DMS153 treated with DMSO at 0.1 percent for 48 hours (cell line): ENCODE measurements around the gene NR5A1.

Source experiments
- DNase-seq: peaks from one replicate; lab custom pipeline; 2025; ENCODE audit not compliant: unreplicated experiment; lab: John Stamatoyannopoulos, UW

NR5A1 gene

DNA sequence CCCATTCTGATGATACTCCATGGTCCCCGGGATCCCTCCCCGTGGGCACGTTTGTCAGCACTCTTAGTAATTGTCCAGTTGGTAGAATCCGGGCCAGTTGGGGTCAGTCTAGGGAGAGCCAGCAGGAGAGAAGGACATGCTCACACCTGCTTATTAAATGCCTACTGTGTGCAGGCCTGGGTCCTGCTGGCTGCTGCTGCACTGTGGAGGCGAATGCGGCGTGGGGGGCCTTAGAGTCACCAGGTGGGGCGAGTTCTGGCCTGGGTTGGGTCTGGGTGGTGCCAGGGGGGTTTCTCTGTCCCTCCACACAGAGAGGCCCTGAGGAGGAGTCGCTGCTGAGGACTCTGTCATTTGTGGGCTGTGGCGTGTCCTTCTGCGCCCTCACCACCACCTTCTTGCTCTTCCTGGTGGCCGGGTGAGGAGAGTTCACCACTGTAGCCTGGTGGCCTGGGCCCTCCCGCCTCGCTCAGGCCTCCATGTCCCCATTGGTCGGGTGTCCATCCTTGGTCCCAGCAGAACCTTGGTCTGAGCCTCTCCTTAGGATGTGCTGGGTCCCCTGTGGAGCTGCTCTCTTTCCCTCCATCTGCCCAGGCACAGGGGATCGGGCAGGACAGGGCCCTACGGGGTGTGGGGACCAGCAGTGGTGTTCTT is 39.7 kb downstream of the NR5A1 start:
- DNase-seq: no peak

DNA sequence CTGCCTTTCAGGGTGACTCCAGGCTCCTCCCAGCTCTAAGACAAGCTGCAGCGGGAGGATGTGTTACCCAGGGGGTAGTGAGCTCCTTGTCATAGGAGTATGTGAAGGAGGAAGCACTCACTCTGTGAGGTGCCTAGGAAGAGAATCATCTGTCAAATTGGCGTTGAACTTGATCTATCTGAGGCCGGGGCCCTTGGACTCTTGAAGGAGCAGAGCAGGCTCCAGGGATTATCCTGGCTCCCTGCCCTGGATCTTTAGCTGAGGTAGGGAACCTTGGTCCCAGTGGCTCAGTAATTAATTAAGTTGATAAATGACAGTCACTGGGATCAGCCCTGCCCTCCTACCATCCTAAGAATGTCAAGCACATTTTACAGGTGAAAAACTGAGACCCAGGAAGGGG is 41.5 kb downstream of the NR5A1 start:
- no peak for DNase-seq

DNA sequence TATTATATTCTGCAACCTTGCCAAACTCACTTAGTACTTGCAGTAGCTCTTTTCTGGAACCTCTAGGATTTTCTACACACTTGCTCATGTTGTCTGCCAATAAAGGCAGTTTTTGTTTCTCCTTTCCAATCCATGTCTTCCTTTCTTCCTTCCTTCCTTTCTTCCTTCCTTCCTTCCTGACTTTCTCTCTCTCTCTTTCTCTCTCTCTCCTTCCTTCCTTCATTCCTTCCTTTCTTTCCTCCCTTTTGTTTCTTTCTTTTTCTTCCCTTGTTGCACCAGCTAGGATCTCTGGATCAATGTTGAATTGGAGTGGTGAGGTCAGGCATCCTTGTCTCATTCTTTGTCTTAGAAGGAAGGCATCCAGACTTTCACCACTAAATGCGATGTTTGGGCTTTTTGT is 44.5 kb downstream of the NR5A1 start:
- no peak for DNase-seq

- DNase-seq: no peak
These were observed 48.8 kb downstream of the NR5A1 start for GRCh38 chr9:124458441-124458840.

DNA sequence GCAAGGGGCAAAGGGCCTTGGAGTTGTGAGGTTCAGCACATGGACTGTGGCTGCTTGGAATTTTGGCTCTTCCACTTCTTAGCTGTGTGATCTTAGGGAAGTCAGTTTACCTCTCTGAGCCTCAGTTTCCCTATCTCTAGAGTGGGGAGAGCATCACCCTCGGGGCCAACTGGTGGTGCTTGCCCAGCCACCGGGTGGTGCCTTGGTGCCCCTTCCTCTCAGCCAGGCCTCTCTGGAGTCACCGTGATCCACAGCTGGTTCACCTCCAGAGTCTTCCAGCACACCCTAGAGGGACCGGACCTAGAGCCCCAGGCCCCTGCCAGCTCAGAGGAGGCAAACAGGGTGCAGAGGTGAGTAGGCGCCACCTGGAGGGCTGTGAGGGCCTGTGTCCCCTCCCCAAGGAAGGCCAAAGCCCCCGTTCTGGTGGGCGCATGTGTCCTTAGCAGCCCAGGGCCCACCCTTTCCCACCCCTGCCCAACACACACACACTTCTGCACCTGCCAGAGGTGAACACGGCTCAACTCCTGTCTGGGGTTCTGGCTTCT is 49.2 kb downstream of the NR5A1 start:
- no peak for DNase-seq

DNA sequence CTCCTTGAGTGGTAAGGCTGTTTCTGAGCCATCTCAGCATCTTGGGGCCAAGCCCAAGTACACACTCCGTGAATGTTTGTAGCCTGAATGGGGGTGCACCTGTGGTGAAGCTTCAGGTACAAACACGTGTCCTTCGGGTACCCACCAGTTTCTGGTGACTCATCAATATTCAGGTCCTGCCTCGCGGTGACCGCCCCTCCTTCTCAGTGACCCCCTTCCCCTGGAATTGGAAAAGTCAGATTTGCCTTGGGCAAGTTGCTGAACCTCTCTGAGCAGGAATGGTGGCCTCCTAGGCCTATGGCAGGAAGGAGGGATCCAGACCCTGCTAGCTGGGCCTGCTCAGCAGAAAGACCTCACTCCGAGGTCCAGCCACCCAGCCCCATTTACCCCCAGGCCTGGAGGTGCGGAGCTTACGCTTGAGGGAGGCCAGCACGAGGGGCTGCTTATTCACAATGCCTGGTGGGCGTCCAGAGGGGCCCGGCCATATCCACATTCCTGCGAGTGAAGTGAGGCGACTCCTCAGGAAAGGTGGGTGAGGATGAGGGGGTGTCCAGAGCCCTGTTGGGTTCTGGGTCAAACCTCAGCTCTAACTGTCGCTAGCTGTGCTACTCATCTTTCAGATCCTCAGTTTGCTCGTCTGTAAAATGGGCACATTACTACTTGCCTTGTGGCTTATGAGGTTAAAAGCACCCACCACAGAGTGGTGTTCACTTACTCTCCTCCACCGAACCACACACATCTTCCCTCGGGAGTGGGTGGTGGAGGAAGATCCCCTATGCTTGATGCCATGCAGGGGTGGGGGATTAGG is 49.9 kb downstream of the NR5A1 start:
- DNase-seq: no peak

- DNase-seq: no peak
These were observed 50.7 kb downstream of the NR5A1 start for GRCh38 chr9:124456341-124457078.

- DNase-seq: no peak
These were observed 51.4 kb downstream of the NR5A1 start for GRCh38 chr9:124455820-124456219.

- no peak for DNase-seq
These were observed 52.3 kb downstream of the NR5A1 start for GRCh38 chr9:124454791-124455443.

DNA sequence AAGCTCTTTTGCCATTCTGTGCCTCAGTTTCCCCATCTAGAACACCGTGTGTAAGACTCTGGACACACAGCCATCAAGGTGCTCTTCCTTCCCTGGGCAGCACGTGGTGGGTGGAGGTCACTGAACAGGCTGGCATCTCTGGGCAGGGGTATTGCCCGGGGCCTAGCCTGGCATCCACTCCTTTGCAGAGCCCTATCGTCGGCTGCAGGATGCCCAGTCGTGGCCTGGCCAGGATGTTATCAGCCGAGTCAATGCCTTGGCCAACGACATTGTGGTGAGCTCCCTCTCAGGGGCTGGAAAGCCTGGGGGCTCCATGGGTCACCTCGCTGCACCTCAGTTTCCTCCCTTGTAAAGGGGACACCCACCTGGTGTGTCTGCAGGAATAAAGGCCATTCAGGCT is 52.9 kb downstream of the NR5A1 start:
- DNase-seq: no peak

- no peak for DNase-seq
These were observed 53.5 kb downstream of the NR5A1 start for GRCh38 chr9:124453586-124454191.

DNA sequence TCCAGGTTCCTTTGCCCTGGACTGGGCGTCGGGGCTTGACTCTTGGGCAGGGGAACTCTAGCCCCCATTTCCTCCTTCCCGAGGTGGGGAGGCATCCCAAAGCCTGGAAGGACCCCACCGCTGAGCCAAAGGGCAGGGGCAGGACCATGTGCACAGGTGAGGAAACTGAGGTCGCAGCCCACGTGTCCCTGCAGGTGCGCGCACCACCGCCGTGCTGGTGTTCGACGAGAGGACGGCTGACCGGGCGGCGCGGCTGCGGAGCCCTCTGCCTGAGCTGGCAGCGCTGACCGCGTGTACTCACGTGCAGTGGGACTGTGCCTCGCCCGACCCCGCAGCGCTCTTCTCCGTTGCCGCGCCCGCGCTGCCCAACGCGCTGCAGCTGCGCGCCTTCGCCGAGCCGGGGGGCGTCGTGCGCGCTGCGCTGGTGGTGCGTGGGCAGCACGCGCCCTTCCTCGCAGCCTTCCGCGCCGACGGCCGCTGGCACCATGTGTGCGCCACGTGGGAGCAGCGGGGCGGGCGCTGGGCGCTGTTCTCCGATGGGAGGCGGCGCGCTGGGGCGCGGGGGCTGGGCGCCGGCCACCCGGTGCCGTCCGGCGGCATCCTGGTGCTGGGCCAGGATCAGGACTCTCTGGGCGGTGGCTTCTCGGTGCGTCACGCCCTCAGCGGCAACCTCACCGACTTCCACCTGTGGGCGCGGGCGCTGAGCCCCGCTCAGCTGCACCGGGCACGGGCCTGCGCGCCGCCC is 54.2 kb downstream of the NR5A1 start:
- DNase-seq: no peak

GRCh38 chr9:124452326-124452725 is 54.9 kb downstream of the NR5A1 start:
- no peak for DNase-seq

- no peak for DNase-seq
These were observed 56.1 kb downstream of the NR5A1 start for GRCh38 chr9:124450931-124451661.

GRCh38 chr9:124450241-124450924 is 56.8 kb downstream of the NR5A1 start, which contains the start of gene ADGRD2:
Gene ADGRD2, plus strand, starts transcription at chr9:124450451. Its CDS starts 1,216 bp downstream, at chr9:124451667.
- peak; percentile 57 for DNase-seq

- no peak for DNase-seq
These were observed 57.6 kb downstream of the NR5A1 start for GRCh38 chr9:124449381-124450151.

GRCh38 chr9:124448019-124448418 is 59.2 kb downstream of the NR5A1 start:
- DNase-seq: no peak

DNA sequence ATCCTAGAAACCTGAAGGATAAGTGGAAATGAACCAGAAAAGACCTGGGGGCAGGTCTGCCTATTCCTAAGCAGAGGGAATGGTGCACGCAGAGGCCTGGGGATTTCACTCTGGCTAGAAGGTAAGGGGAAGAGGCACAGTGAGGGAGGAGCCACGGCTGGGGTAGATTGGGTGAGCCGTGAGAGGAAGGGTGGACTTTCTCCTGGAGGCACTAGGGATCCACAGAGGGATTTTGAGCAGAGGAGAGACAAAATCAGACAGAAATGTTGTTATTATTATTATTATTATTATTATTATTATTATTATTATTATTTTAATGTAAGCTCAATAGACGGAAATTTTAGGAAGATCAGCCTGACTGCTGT is 59.9 kb downstream of the NR5A1 start:
- DNase-seq: no peak
